SK-MEL-5 (cell line): ENCODE measurements around the gene DCAF6. TPM values are rescaled to one million over a fixed set of nuclear protein-coding genes. Genes with fewer than 3 reads are reported as not detected.
"Not testable (repeated sequence)": the region's sequence is repeated elsewhere in the genome, so short reads cannot be mapped to it uniquely, and the experiment has no call there.

Experiments
- DNase-seq: peaks from one replicate; pipeline ENCODE4 v3.0.0-alpha.2; 2016; ENCODE audit warnings: low read depth, low spot score
- in situ Hi-C: cut with HindIII; loops from 2 replicates; pipeline ENCODE4 v1.10.0; 2016; ENCODE audit warnings: low sequenced_read_pairs, high pct_unique_total_duplicates, low pct_unique_long_range_greater_than_20kb
- total RNA-seq: library from RNA; depleted of rRNA; stranded (reverse); fragments of >200 nt; shearing (Covaris generic); gene quantifications from 2 replicates; pipeline ENCODE4 v1.2.3, GENCODE V29; 2014

The DCAF6 gene
- total RNA-seq, 1 experiment from 2014 or later = 29.6 TPM

GRCh38 chr1:167922023-167922422 is 14.5 kb upstream of the DCAF6 start:
- DNase-seq = no peak
- in situ Hi-C loops = no loop called here

GRCh38 chr1:167922611-167923074 is 13.8 kb upstream of the DCAF6 start:
- DNase-seq = no peak

GRCh38 chr1:167923324-167924056 is 13.0 kb upstream of the DCAF6 start:
- in situ Hi-C loops = no loop called here
- no peak for DNase-seq

More at GRCh38 chr1:167922611-167923074, 13.8 kb upstream of the DCAF6 start:
- in situ Hi-C loops = no loop called here

GRCh38 chr1:167924102-167924501 is 12.4 kb upstream of the DCAF6 start:
- DNase-seq = no peak
- in situ Hi-C loops = no loop called here

- DNase-seq = no peak
- in situ Hi-C loops = no loop called here
Observed at GRCh38 chr1:167924543-167925231, 11.8 kb upstream of the DCAF6 start.

GRCh38 chr1:167926486-167926997 is 9.9 kb upstream of the DCAF6 start:
- in situ Hi-C loops = no loop called here
- DNase-seq = no peak

- in situ Hi-C loops = no loop called here
- DNase-seq = no peak
Observed at GRCh38 chr1:167927046-167927754, 9.3 kb upstream of the DCAF6 start.

GRCh38 chr1:167928457-167928852 is 8.0 kb upstream of the DCAF6 start:
- in situ Hi-C loops = no loop called here
- DNase-seq = no peak

GRCh38 chr1:167928919-167929318 is 7.6 kb upstream of the DCAF6 start:
- DNase-seq, in situ Hi-C loops: not testable (repeated sequence)

- in situ Hi-C loops = no loop called here
- DNase-seq = no peak
Observed at GRCh38 chr1:167929725-167930124, 6.8 kb upstream of the DCAF6 start.

- DNase-seq = no peak
- in situ Hi-C loops = no loop called here
Observed at GRCh38 chr1:167933788-167934187, 2.7 kb upstream of the DCAF6 start.

GRCh38 chr1:167934426-167935215 is 1.9 kb upstream of the DCAF6 start:
- DNase-seq = no peak
- in situ Hi-C loops = no loop called here

- in situ Hi-C loops = no loop called here
- DNase-seq = peak; percentile 40
Observed at GRCh38 chr1:167935216-167936067, 1.0 kb upstream of the DCAF6 start.

GRCh38 chr1:167936930-167937708 is 636 bp downstream of the DCAF6 start, which contains the start of gene MPC2:
Gene MPC2 (minus strand): TSS chr1:167937072. CDS start chr1:167935841, 1,231 bp downstream.
- peak; percentile 65 for DNase-seq
- in situ Hi-C loops = no loop called here

GRCh38 chr1:167937709-167938010 is 1.2 kb downstream of the DCAF6 start:
- in situ Hi-C loops = no loop called here
- no peak for DNase-seq

- no peak for DNase-seq
- in situ Hi-C loops = no loop called here
Observed at GRCh38 chr1:167938080-167938636, 1.7 kb downstream of the DCAF6 start.
